Measurements from ENCODE around the gene EMC7.

The EMC7 gene

DNA sequence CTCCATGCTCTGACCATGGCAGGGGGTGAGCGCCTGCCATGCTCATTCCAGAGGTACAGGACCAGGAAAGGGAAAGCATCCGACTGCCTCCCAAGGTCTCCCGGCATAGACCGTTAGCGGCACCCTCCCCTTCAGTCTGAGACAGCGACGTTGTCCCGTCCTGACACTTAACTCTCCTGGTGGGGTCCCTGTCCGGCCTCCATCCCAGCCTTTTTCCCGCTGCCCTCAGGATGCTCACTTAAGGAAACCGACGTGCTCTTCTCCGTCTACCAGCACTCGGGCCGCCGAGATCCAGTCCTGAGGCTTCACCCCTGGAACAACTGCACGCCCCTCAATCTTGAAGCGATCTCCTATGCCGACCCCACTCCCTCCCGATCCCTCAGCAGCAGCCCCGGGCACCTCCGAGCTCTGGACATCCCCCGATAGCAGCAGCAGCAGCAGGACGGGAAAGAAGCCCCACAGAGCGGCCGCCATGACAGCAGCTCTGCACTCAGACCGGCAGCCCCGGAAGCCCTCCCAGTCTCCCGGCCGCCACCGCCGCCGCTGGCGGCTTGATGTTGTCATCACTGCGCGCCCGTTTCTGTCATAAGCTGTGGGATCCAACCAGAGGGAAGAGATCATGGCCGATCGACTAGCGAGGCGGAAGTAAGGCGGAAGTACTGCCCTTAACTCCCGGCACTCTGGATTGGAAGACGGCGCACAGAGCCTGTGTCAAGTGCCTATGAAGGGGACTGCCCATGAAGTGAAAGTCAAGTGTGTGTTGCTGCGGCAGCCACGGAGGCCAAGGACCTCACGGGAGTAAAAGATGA is at the start of gene EMC7, which contains the start of gene PGBD4:
TSS of gene EMC7 (minus strand) at position 497 of the 809 bp plus-strand sequence. CDS start at position 474, 23 bp downstream.
TSS of gene PGBD4 (plus strand) at position 718 of the 809 bp plus-strand sequence. CDS start 449 bp downstream, outside the sequence.
- CTCF ChIA-PET, result no interaction called here
- DNase-seq (ENCODE audit: extremely low spot score), result peak; percentile 87
- TF ChIP-seq L3MBTL2 (conservative IDR thresholded peaks at IDR 0.05), result peak; percentile 88
- no peak for TF ChIP-seq ZNF384 (IDR thresholded peaks at IDR 0.05)
- peak; percentile 96 for TF ChIP-seq ELF4 (IDR thresholded peaks at IDR 0.05)
- TF ChIP-seq, protein P1, sequence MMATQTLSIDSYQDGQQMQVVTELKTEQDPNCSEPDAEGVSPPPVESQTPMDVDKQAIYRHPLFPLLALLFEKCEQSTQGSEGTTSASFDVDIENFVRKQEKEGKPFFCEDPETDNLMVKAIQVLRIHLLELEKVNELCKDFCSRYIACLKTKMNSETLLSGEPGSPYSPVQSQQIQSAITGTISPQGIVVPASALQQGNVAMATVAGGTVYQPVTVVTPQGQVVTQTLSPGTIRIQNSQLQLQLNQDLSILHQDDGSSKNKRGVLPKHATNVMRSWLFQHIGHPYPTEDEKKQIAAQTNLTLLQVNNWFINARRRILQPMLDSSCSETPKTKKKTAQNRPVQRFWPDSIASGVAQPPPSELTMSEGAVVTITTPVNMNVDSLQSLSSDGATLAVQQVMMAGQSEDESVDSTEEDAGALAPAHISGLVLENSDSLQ (IDR thresholded peaks at IDR 0.05), result peak; percentile 50; the same call in 1 of the 2 replicates
- POLR2A ChIA-PET, result interaction anchor here (1.0 to 2.1 kb wide), 6 partner anchors 18 to 483 kb away, joined by 3 to 8 read pairs (median 4); partner anchors contain the start of genes EMC4, GOLGA8B and KATNBL1

- ChIA-PET CTCF (no interaction called here), POLR2A (no interaction called here)
- TF ChIP-seq ARNT (IDR thresholded peaks at IDR 0.05), result no peak
- TF ChIP-seq NFRKB (IDR thresholded peaks at IDR 0.05), result no peak
- TF ChIP-seq TARDBP (IDR thresholded peaks at IDR 0.05), result no peak
- TF ChIP-seq FOXM1 (IDR thresholded peaks at IDR 0.05; ENCODE audit: borderline replicate concordance), result no peak
- TF ChIP-seq FOXK2 (IDR thresholded peaks at IDR 0.05), result no peak
- TF ChIP-seq ELF4 (IDR thresholded peaks at IDR 0.05), result no peak
- no peak for TF ChIP-seq L3MBTL2 (conservative IDR thresholded peaks at IDR 0.05)
- DNase-seq (ENCODE audit: extremely low spot score), result no peak
Measured at GRCh38 chr15:34147371-34148140, 45.9 kb upstream of the EMC7 start.

GRCh38 chr15:34133511-34133910 is 31.8 kb upstream of the EMC7 start:
- CTCF ChIA-PET, result no interaction called here
- TF ChIP-seq, protein P1 (IDR thresholded peaks at IDR 0.05), result no peak
- TF ChIP-seq TARDBP (IDR thresholded peaks at IDR 0.05) (no peak), FOXK2 (IDR thresholded peaks at IDR 0.05) (no peak), ARNT (IDR thresholded peaks at IDR 0.05) (no peak), LEF1 (IDR thresholded peaks at IDR 0.05; ENCODE audit: borderline replicate concordance) (no peak), L3MBTL2 (conservative IDR thresholded peaks at IDR 0.05) (no peak)
- DNase-seq (ENCODE audit: extremely low spot score), result no peak
- POLR2A ChIA-PET, result no interaction called here

- no peak for DNase-seq (ENCODE audit: extremely low spot score)
- CTCF ChIA-PET, result interaction anchor here (0.7 kb wide), 1 partner anchor 23 kb away, joined by 3 read pairs; no protein-coding TSS in a partner anchor
Measured at GRCh38 chr15:34132881-34133280, 31.2 kb upstream of the EMC7 start.

GRCh38 chr15:34128898-34129297 is 27.2 kb upstream of the EMC7 start:
- CTCF ChIA-PET, result no interaction called here
- no peak for DNase-seq (ENCODE audit: extremely low spot score)
- TF ChIP-seq HDGF (IDR thresholded peaks at IDR 0.05; ENCODE audit: borderline replicate concordance) (no peak), BHLHE40 (IDR thresholded peaks at IDR 0.05; ENCODE audit: borderline replicate concordance) (no peak), TARDBP (IDR thresholded peaks at IDR 0.05) (no peak), FOXA1 (IDR thresholded peaks at IDR 0.05) (no peak), FOXK2 (IDR thresholded peaks at IDR 0.05) (no peak), FOXM1 (IDR thresholded peaks at IDR 0.05; ENCODE audit: borderline replicate concordance) (no peak), CTBP1 (IDR thresholded peaks at IDR 0.05; ENCODE audit: borderline replicate concordance) (no peak), ELF4 (IDR thresholded peaks at IDR 0.05) (no peak), NFRKB (IDR thresholded peaks at IDR 0.05) (no peak), ZNF384 (IDR thresholded peaks at IDR 0.05) (no peak), SUZ12 (IDR thresholded peaks at IDR 0.05) (no peak), ARNT (IDR thresholded peaks at IDR 0.05) (no peak), SP1 (IDR thresholded peaks at IDR 0.05) (no peak), L3MBTL2 (conservative IDR thresholded peaks at IDR 0.05) (no peak), LEF1 (IDR thresholded peaks at IDR 0.05; ENCODE audit: borderline replicate concordance) (no peak)
- TF ChIP-seq, protein P1 (IDR thresholded peaks at IDR 0.05), result no peak
- POLR2A ChIA-PET, result no interaction called here

More at GRCh38 chr15:34132881-34133280, 31.2 kb upstream of the EMC7 start:
- TF ChIP-seq FOXK2 (IDR thresholded peaks at IDR 0.05) (no peak), FOXA1 (IDR thresholded peaks at IDR 0.05) (no peak), NFRKB (IDR thresholded peaks at IDR 0.05) (no peak), SP1 (IDR thresholded peaks at IDR 0.05) (no peak)
- POLR2A ChIA-PET, result no interaction called here

DNA sequence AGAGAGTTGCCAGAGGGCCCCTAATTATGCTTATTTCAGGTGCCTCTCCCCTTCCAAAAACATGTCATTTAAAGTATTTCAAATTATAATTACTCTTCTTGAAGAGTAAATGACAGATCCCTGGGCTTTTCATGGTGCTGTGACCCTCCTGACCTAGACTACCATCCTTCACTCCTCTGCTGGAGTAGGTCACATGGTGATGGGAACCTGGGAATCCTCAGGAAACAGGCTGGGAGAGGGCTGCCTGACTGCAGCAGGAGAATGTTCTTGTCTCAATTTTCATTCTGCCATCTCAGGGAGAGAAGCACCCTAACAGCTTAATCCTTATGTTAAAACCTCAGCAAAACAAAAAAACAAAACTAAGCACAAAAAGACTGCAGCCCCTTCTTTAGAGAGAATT is 24.9 kb upstream of the EMC7 start:
- no peak for DNase-seq (ENCODE audit: extremely low spot score)
- TF ChIP-seq LEF1 (IDR thresholded peaks at IDR 0.05; ENCODE audit: borderline replicate concordance) (no peak), ELF4 (IDR thresholded peaks at IDR 0.05) (no peak), TARDBP (IDR thresholded peaks at IDR 0.05) (no peak), NFRKB (IDR thresholded peaks at IDR 0.05) (no peak), ZNF384 (IDR thresholded peaks at IDR 0.05) (no peak), CTBP1 (IDR thresholded peaks at IDR 0.05; ENCODE audit: borderline replicate concordance) (no peak), FOXK2 (IDR thresholded peaks at IDR 0.05) (no peak), SP1 (IDR thresholded peaks at IDR 0.05) (no peak), L3MBTL2 (conservative IDR thresholded peaks at IDR 0.05) (no peak)
- ChIA-PET POLR2A (no interaction called here), CTCF (interaction anchor here (0.6 kb wide), 1 partner anchor 315 kb away, joined by 5 read pairs; no protein-coding TSS in a partner anchor)
